ENCODE data around the gene DCBLD1. TPM values are rescaled to one million over a fixed set of nuclear protein-coding genes. Genes with fewer than 3 reads are reported as not detected.

Gene DCBLD1
- total RNA-seq, 1 donor from 2014 or later = 64.8 TPM

- Histone ChIP-seq H3K36me3 (ENCODE audit: control insufficient read depth, insufficient read depth, low read length) (no peaks in the 10 kb centered on the region), H3K27me3 (ENCODE audit: control insufficient read depth, insufficient read depth, low read length) (no peaks in the 10 kb centered on the region), H3K4me3 (ENCODE audit: low read depth, low read length) (no peak overlapping the region)
- peak; percentile 44 for TF ChIP-seq CTCF (IDR thresholded peaks at IDR 0.05; ENCODE audit: insufficient read depth, low read length, severe bottlenecking)
- FAIRE-seq (no peak), DNase-seq (ENCODE audit: low read depth) (peak; percentile 44)
Measured at GRCh38 chr6:117477988-117478852, 4.3 kb upstream of the DCBLD1 start.

GRCh38 chr6:117478853-117479231 lies 3.6 kb upstream of the DCBLD1 start:
- no peak overlapping the region for H3K4me3 ChIP-seq (ENCODE audit: low read depth, low read length)
- TF ChIP-seq CTCF (IDR thresholded peaks at IDR 0.05; ENCODE audit: insufficient read depth, low read length, severe bottlenecking) = no peak

GRCh38 chr6:117480651-117481050 lies 1.8 kb upstream of the DCBLD1 start:
- TF ChIP-seq CTCF (IDR thresholded peaks at IDR 0.05; ENCODE audit: insufficient read depth, low read length, severe bottlenecking) = no peak
- H3K4me3 ChIP-seq (ENCODE audit: low read depth, low read length) = no peak overlapping the region
- no peaks in the 10 kb centered on the region for H3K27me3 ChIP-seq (ENCODE audit: control insufficient read depth, insufficient read depth, low read length)
- FAIRE-seq = no peak
- H3K36me3 ChIP-seq (ENCODE audit: control insufficient read depth, insufficient read depth, low read length) = no peaks in the 10 kb centered on the region
- no peak for DNase-seq (ENCODE audit: low read depth)

More at GRCh38 chr6:117478853-117479231, 3.6 kb upstream of the DCBLD1 start:
- no peak for DNase-seq (ENCODE audit: low read depth)
- Histone ChIP-seq H3K27me3 (ENCODE audit: control insufficient read depth, insufficient read depth, low read length) (no peaks in the 10 kb centered on the region), H3K36me3 (ENCODE audit: control insufficient read depth, insufficient read depth, low read length) (no peaks in the 10 kb centered on the region)
- FAIRE-seq = no peak

GRCh38 chr6:117481278-117481925 lies 1.1 kb upstream of the DCBLD1 start:
- FAIRE-seq = no peak
- no peak for DNase-seq (ENCODE audit: low read depth)
- no peaks in the 10 kb centered on the region for H3K36me3 ChIP-seq (ENCODE audit: control insufficient read depth, insufficient read depth, low read length)
- H3K27me3 ChIP-seq (ENCODE audit: control insufficient read depth, insufficient read depth, low read length) = no peaks in the 10 kb centered on the region
- H3K4me3 ChIP-seq (ENCODE audit: low read depth, low read length) = no peak overlapping the region
- TF ChIP-seq CTCF (IDR thresholded peaks at IDR 0.05; ENCODE audit: insufficient read depth, low read length, severe bottlenecking) = no peak

- FAIRE-seq (no peak), DNase-seq (ENCODE audit: low read depth) (no peak)
- H3K4me3 ChIP-seq (ENCODE audit: low read depth, low read length) = peak overlapping the region; percentile 84
- no peak for TF ChIP-seq CTCF (IDR thresholded peaks at IDR 0.05; ENCODE audit: insufficient read depth, low read length, severe bottlenecking)
- no peaks in the 10 kb centered on the region for H3K36me3 ChIP-seq (ENCODE audit: control insufficient read depth, insufficient read depth, low read length)
- H3K27me3 ChIP-seq (ENCODE audit: control insufficient read depth, insufficient read depth, low read length) = no peaks in the 10 kb centered on the region
Measured at GRCh38 chr6:117481926-117482239, 591 bp upstream of the DCBLD1 start.
